ENCODE measurements around the gene CALN1. TPM values are rescaled to one million over a fixed set of nuclear protein-coding genes. Genes with fewer than 3 reads are reported as not detected.

CALN1 gene
- total and polyA plus RNA-seq, 2 donors, result 0.13 to 0.42 TPM

DNA sequence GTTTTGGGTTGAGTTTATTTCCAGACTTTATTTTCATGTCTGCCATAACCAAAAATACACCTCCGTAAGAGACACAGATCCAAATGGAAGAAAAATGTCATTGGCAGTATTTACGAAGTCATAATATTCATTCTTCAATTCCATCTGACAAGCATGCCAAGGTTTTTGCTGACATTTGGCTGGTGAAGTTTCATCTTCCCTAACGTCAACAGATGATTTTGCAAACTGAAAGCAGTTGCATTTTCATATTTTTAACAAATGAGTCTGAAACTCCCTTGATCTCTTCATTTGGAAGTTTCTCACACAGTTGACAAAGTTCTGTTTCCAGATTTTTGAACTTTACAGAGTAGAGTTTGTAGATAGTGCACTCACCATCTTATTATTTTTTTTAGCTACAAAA lies 114.5 kb downstream of the CALN1 start:
- Histone ChIP-seq H3K27ac (ENCODE audit: low read depth) (no peak overlapping the region), H3K4me3 (ENCODE audit: low read depth, low read length) (no peak overlapping the region), H3K4me1 (ENCODE audit: insufficient read depth) (no peaks in the 10 kb centered on the region), H3K36me3 (ENCODE audit: insufficient read depth) (no peaks in the 10 kb centered on the region)
- 81% methylated on average over 3 of the region's 3 CpGs for WGBS
- no peak for DNase-seq (ENCODE audit: extremely low spot score)

- DNase-seq (ENCODE audit: extremely low spot score), result no peak
- no peak overlapping the region for H3K4me3 ChIP-seq (ENCODE audit: low read depth, low read length)
- no peak overlapping the region for H3K27ac ChIP-seq (ENCODE audit: low read depth)
- no peaks in the 10 kb centered on the region for H3K36me3 ChIP-seq (ENCODE audit: insufficient read depth)
- WGBS, result 47% methylated on average over 3 of the region's 3 CpGs
- no peaks in the 10 kb centered on the region for H3K4me1 ChIP-seq (ENCODE audit: insufficient read depth)
Observed at GRCh38 chr7:72292794-72293193, 119.3 kb downstream of the CALN1 start.

DNA sequence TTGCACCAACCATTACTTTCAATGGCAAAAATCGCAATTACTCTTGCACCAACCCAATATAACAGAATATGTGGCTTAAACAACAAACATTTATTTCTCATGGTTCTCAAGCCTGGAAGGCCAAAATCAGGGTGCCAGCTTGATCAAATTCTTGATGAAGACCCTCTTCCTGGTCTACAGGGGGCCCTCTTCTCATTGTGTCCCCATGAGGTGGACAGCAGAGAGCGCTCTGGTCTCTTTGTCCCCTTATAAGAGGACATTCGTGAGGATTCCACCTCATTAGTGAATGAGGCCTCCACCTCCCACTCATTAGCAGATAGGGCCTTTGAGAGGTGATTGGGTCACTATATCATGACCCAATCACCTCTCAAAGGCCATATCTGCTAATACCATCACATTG lies 120.0 kb downstream of the CALN1 start:
- H3K4me3 ChIP-seq (ENCODE audit: low read depth, low read length), result no peak overlapping the region
- WGBS, result 88% methylated on average over 3 of the region's 3 CpGs
- H3K4me1 ChIP-seq (ENCODE audit: insufficient read depth), result no peaks in the 10 kb centered on the region
- H3K36me3 ChIP-seq (ENCODE audit: insufficient read depth), result no peaks in the 10 kb centered on the region
- DNase-seq (ENCODE audit: extremely low spot score), result no peak
- no peak overlapping the region for H3K27ac ChIP-seq (ENCODE audit: low read depth)

DNA sequence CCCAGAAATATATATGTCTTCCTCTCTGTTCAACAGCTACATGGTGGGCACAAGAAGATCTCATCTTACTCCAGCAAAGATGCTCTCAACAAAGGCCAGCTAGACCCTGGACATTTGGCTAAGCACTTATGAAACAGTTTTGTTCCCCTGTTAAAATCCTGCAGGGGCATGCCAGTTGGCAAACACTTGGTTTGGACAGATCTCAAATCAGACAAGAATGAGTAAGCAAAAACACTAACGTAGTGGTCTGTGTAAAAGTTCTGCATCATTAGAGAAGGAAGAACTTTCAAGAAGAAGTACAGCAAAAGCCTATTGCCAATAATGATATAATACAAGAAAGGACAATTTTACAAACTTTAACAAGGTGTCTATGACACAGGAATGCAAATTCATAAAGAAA lies 125.6 kb downstream of the CALN1 start:
- 10% methylated on average over 1 of the region's 1 CpG for WGBS
- Histone ChIP-seq H3K27ac (ENCODE audit: low read depth) (no peak overlapping the region), H3K4me1 (ENCODE audit: insufficient read depth) (no peaks in the 10 kb centered on the region), H3K4me3 (ENCODE audit: low read depth, low read length) (no peak overlapping the region), H3K36me3 (ENCODE audit: insufficient read depth) (no peaks in the 10 kb centered on the region)
- no peak for DNase-seq (ENCODE audit: extremely low spot score)

- H3K36me3 ChIP-seq (ENCODE audit: insufficient read depth), result no peaks in the 10 kb centered on the region
- 76% methylated on average over 1 of the region's 1 CpG for WGBS
- no peaks in the 10 kb centered on the region for H3K4me1 ChIP-seq (ENCODE audit: insufficient read depth)
- no peak overlapping the region for H3K4me3 ChIP-seq (ENCODE audit: low read depth, low read length)
- DNase-seq (ENCODE audit: extremely low spot score), result no peak
- no peak overlapping the region for H3K27ac ChIP-seq (ENCODE audit: low read depth)
Observed at GRCh38 chr7:72283309-72283708, 128.8 kb downstream of the CALN1 start.

GRCh38 chr7:72281308-72281707 lies 130.8 kb downstream of the CALN1 start:
- 36% methylated on average over 2 of the region's 2 CpGs for WGBS
- H3K27ac ChIP-seq (ENCODE audit: low read depth), result no peak overlapping the region
- H3K4me1 ChIP-seq (ENCODE audit: insufficient read depth), result no peaks in the 10 kb centered on the region
- DNase-seq (ENCODE audit: extremely low spot score), result no peak
- no peak overlapping the region for H3K4me3 ChIP-seq (ENCODE audit: low read depth, low read length)
- H3K36me3 ChIP-seq (ENCODE audit: insufficient read depth), result no peaks in the 10 kb centered on the region

DNA sequence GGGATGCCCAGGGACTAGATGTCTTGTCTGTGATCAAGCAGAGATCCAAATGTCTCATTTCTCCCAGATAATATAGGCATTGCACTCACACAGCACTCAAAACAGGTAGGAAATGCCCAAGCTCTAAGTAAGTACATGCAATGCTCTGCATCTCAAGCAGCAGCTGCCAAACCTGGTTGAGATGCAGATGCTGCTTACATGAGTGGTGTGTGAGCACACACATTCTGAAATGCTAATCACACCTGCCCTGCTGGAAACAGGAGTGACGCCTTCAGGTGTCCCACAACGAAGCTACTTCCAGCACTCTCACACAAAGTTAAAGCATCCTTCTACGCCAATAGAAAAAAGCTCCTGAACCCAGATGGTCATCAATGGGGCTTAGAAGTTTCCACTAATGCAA lies 132.9 kb downstream of the CALN1 start:
- no peaks in the 10 kb centered on the region for H3K36me3 ChIP-seq (ENCODE audit: insufficient read depth)
- 78% methylated on average over 3 of the region's 3 CpGs for WGBS
- H3K27ac ChIP-seq (ENCODE audit: low read depth), result no peak overlapping the region
- H3K4me1 ChIP-seq (ENCODE audit: insufficient read depth), result no peaks in the 10 kb centered on the region
- DNase-seq (ENCODE audit: extremely low spot score), result no peak
- no peak overlapping the region for H3K4me3 ChIP-seq (ENCODE audit: low read depth, low read length)

DNA sequence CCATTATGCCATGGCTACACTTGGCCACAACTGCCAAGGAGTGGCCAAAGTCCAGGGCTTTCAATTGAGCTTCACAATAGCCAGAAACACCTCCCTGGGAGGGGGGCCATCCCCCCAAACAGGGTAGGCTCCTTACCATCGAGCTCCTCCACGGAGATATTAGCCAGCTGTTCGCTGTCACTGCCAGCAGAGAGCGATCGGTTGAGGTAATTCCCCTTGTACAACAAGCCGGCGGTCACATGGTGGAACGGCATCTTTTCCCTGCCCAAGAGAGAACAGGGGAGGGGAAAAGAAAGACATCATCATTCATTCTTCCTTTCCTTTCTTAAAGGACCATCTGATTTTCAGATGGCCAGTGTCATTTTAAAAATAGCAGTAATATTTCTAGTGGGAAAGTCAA lies 133.6 kb downstream of the CALN1 start:
- H3K4me3 ChIP-seq (ENCODE audit: low read depth, low read length), result no peak overlapping the region
- no peaks in the 10 kb centered on the region for H3K36me3 ChIP-seq (ENCODE audit: insufficient read depth)
- no peak overlapping the region for H3K27ac ChIP-seq (ENCODE audit: low read depth)
- WGBS, result 53% methylated on average over 8 of the region's 8 CpGs
- DNase-seq (ENCODE audit: extremely low spot score), result no peak
- no peaks in the 10 kb centered on the region for H3K4me1 ChIP-seq (ENCODE audit: insufficient read depth)

GRCh38 chr7:72275382-72276070 lies 136.6 kb downstream of the CALN1 start:
- Histone ChIP-seq H3K4me3 (ENCODE audit: low read depth, low read length) (no peak overlapping the region), H3K4me1 (ENCODE audit: insufficient read depth) (no peaks in the 10 kb centered on the region), H3K27ac (ENCODE audit: low read depth) (no peak overlapping the region), H3K36me3 (ENCODE audit: insufficient read depth) (no peaks in the 10 kb centered on the region)
- no peak for DNase-seq (ENCODE audit: extremely low spot score)
- 74% methylated on average over 7 of the region's 7 CpGs for WGBS

DNA sequence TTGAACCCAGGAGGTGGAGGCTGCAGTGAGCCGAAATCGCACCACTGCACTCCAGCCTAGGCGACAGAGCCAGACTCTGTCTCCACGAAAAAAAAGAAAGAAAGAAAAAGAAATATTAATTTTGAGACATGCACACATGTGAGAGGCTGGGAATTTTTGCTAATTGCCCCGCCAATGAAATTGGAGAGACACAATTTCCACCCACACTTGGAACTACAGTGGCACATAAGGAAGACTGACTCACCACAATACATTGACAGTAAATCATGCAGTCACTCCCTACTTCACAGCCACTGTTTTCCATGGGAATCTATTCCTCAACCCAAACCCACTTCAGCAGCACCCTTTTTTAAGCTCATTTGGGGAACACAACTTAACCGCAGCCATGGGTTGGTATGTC lies 139.7 kb downstream of the CALN1 start:
- Histone ChIP-seq H3K4me1 (ENCODE audit: insufficient read depth) (no peaks in the 10 kb centered on the region), H3K27ac (ENCODE audit: low read depth) (no peak overlapping the region), H3K36me3 (ENCODE audit: insufficient read depth) (no peaks in the 10 kb centered on the region), H3K4me3 (ENCODE audit: low read depth, low read length) (no peak overlapping the region)
- WGBS, result 96% methylated on average over 6 of the region's 6 CpGs
- no peak for DNase-seq (ENCODE audit: extremely low spot score)

GRCh38 chr7:72268796-72269195 lies 143.3 kb downstream of the CALN1 start:
- H3K4me3 ChIP-seq (ENCODE audit: low read depth, low read length), result no peak overlapping the region
- DNase-seq (ENCODE audit: extremely low spot score), result no peak
- no peaks in the 10 kb centered on the region for H3K36me3 ChIP-seq (ENCODE audit: insufficient read depth)
- H3K27ac ChIP-seq (ENCODE audit: low read depth), result no peak overlapping the region
- no peaks in the 10 kb centered on the region for H3K4me1 ChIP-seq (ENCODE audit: insufficient read depth)
- WGBS, result 67% methylated on average over 3 of the region's 3 CpGs

DNA sequence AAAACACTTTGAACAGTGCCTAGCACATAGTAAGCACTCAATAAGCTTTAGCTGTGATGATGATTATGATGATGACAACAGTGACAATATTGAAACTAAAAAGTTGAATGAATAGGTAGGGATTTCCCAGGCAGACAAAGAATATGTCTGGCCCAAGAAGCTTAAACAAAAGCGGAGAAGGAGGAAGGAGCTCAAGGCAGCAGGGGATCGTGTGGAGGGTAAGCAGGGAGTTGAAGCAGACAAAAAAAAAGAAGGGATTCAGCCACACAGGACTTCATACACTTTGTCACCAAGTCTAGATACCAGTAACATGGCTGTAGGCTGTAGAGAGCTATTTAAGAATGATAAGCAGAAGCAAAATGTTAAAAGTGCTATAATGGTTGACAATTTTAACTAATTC lies 144.0 kb downstream of the CALN1 start:
- Histone ChIP-seq H3K27ac (ENCODE audit: low read depth) (no peak overlapping the region), H3K4me3 (ENCODE audit: low read depth, low read length) (no peak overlapping the region), H3K4me1 (ENCODE audit: insufficient read depth) (no peaks in the 10 kb centered on the region), H3K36me3 (ENCODE audit: insufficient read depth) (no peaks in the 10 kb centered on the region)
- WGBS, result 77% methylated on average over 2 of the region's 2 CpGs
- DNase-seq (ENCODE audit: extremely low spot score), result no peak

DNA sequence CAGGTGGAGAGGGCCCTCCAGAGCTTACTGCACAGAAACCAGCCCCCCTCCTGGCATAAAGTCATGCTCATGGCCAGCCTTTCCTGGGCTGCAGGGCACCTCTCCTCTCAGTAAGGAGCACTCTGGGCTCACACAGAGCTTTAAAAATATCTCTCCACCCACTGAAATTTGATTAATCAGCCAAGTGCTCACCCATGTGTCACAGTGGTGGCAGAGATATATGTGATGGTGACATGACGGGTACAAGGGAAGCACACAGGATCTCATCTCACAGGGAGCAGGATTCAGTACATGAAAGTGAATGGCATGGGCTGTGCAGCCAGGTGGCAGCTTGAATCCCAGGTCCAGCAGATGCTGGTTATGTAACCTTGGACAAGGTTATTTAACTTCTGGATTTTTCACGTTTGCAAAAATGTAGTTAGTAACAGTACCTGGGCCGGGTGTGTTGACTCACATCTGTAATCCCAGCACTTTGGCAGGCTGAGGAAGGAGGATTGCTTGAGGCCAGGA lies 144.8 kb downstream of the CALN1 start:
- Histone ChIP-seq H3K4me1 (ENCODE audit: insufficient read depth) (no peaks in the 10 kb centered on the region), H3K36me3 (ENCODE audit: insufficient read depth) (no peaks in the 10 kb centered on the region), H3K4me3 (ENCODE audit: low read depth, low read length) (no peak overlapping the region), H3K27ac (ENCODE audit: low read depth) (no peak overlapping the region)
- 78% methylated on average over 3 of the region's 3 CpGs for WGBS
- DNase-seq (ENCODE audit: extremely low spot score), result no peak

DNA sequence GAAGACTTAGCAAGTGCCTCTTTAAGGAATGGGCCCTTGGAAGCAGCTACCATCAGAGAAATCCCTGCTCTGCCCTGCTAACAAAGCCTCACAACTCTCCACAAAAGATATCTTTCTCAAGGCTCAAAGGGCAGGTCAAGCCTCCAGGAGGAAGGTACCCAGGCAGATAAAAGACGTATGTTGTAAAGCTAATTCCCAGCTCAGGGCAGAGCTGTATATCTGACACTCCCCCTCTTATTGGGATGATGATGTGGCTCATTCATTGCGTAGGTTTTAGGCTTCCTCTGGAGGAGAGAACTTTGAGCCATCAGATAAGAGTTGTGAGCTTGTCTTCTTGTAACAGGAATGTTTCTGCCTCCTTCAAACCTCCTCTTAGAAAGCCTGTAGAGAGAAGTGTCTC lies 145.4 kb downstream of the CALN1 start:
- no peaks in the 10 kb centered on the region for H3K36me3 ChIP-seq (ENCODE audit: insufficient read depth)
- 29% methylated on average over 2 of the region's 2 CpGs for WGBS
- no peaks in the 10 kb centered on the region for H3K4me1 ChIP-seq (ENCODE audit: insufficient read depth)
- H3K27ac ChIP-seq (ENCODE audit: low read depth), result no peak overlapping the region
- DNase-seq (ENCODE audit: extremely low spot score), result no peak
- no peak overlapping the region for H3K4me3 ChIP-seq (ENCODE audit: low read depth, low read length)
